SK-N-SH (cell line): ENCODE measurements around the gene TSC1. TPM values are rescaled to one million over a fixed set of nuclear protein-coding genes. Genes with fewer than 3 reads are reported as not detected.

Experiments used
- CTCF ChIA-PET: fragments of 300-600, 350-600 bp; formaldehyde crosslinking; extraction: SDS; loops from one replicate; lab custom pipeline; 2021; lab: Yijun Ruan, JAX
- POLR2A ChIA-PET: fragments of 350-600 bp; sonication (Branson Sonifier 250); formaldehyde crosslinking; extraction: SDS; loops from one replicate; lab custom pipeline; 2020; ENCODE audit warnings: antibody characterized with exemption, inconsistent platforms; lab: Yijun Ruan, JAX
- DNase-seq: peaks from one replicate; pipeline ENCODE4 v3.0.0; 2012
- H2AFZ ChIP-seq: fragments of 200-600 bp; sonication (generic); 2 replicates; pipeline ENCODE4 v1.8.1; 2016; ENCODE audit warnings: antibody characterized with exemption, mild to moderate bottlenecking, low read depth
- H3F3A ChIP-seq: fragments of 200-600 bp; sonication (generic); replicated peaks from 2 replicates; pipeline ENCODE3; 2016; ENCODE audit warnings: antibody characterized with exemption, mild to moderate bottlenecking; ENCODE audit not compliant: insufficient read depth
- H3K27ac ChIP-seq, 2 experiments: fragments of 200-500 bp in 1 of 2; fragments of 200-600 bp in 1 of 2; sonication (Bioruptor generic) in 1 of 2; sonication (generic), shearing (Covaris generic) in 1 of 2; 2 replicates each; pipeline versions ENCODE4 v1.5.1 to v1.6.1; 2014 to 2016; ENCODE audit warnings: low read depth in 2 of 2, inconsistent platforms in 1 of 2, low read length in 1 of 2, mild to moderate bottlenecking in 1 of 2, mixed read lengths in 1 of 2
- H3K27me3 ChIP-seq: fragments of 200-600 bp; sonication (generic), shearing (Covaris generic); 2 replicates; pipeline ENCODE4 v1.6.1; 2016; ENCODE audit warnings: mixed run types; ENCODE audit not compliant: insufficient read depth
- H3K36me3 ChIP-seq, 2 experiments: fragments of 200-500 bp in 1 of 2; fragments of 200-600 bp in 1 of 2; sonication (Bioruptor generic) in 1 of 2; sonication (generic) in 1 of 2; replicated peaks in 1 of 2; 2 replicates each; pipeline versions ENCODE3 to v1.5.1; 2014 to 2016; ENCODE audit warnings: low read length in 1 of 2, mild to moderate bottlenecking in 1 of 2; ENCODE audit not compliant: insufficient read depth in 2 of 2, control insufficient read depth in 1 of 2
- H3K4me1 ChIP-seq, 2 experiments: fragments of 200-500 bp in 1 of 2; fragments of 200-600 bp in 1 of 2; sonication (Bioruptor generic) in 1 of 2; sonication (generic), shearing (Covaris generic) in 1 of 2; 2 replicates each; pipeline versions ENCODE4 v1.5.1 to v1.6.1; 2014 to 2016; ENCODE audit warnings: low read depth in 1 of 2, low read length in 1 of 2, mixed run types in 1 of 2; ENCODE audit not compliant: insufficient read depth in 2 of 2, control insufficient read depth in 1 of 2
- H3K4me2 ChIP-seq: fragments of 200-600 bp; sonication (generic), shearing (Covaris generic); 2 replicates; pipeline ENCODE4 v1.6.1; 2017; ENCODE audit warnings: mixed run types
- H3K4me3 ChIP-seq, 2 experiments: fragments of 200-500 bp in 1 of 2; fragments of 200-600 bp in 1 of 2; sonication (Bioruptor generic) in 1 of 2; sonication (generic), shearing (Covaris generic) in 1 of 2; 2 replicates each; pipeline versions ENCODE4 v1.5.1 to v1.8.1; 2014 to 2016; ENCODE audit warnings: low read depth in 2 of 2, inconsistent platforms in 1 of 2, low read length in 1 of 2, mild to moderate bottlenecking in 1 of 2, mixed read lengths in 1 of 2, moderate library complexity in 1 of 2
- H3K79me2 ChIP-seq: fragments of 200-600 bp; sonication (generic); 2 replicates; pipeline ENCODE4 v1.8.1; 2017; ENCODE audit warnings: mild to moderate bottlenecking; ENCODE audit not compliant: insufficient read depth
- H3K9ac ChIP-seq: fragments of 200-600 bp; sonication (generic); 2 replicates; pipeline ENCODE4 v1.6.1; 2017; ENCODE audit warnings: mixed run types
- H3K9me2 ChIP-seq: fragments of 200-600 bp; sonication (generic); 2 replicates; pipeline ENCODE4 v1.6.1; 2017; ENCODE audit warnings: mixed run types
- H3K9me3 ChIP-seq: fragments of 200-600 bp; sonication (generic); 2 replicates; pipeline ENCODE4 v1.6.1; 2017; ENCODE audit warnings: mixed run types, mild to moderate bottlenecking, moderate library complexity
- H4K20me1 ChIP-seq: fragments of 200-600 bp; sonication (generic); 2 replicates; pipeline ENCODE4 v1.6.1; 2017; ENCODE audit warnings: mild to moderate bottlenecking, mixed run types; ENCODE audit not compliant: insufficient read depth
- CHD2 ChIP-seq: fragments of 150-350 bp; IDR thresholded peaks from 2 replicates; pipeline ENCODE4 v1.6.1; 2018; ENCODE audit warnings: low read length; ENCODE audit not compliant: partially characterized antibody
- ELF1 ChIP-seq: IDR thresholded peaks from 2 replicates; pipeline ENCODE4 v1.4.0; 2012
- EP300 ChIP-seq, 2 experiments: IDR thresholded peaks; 2 replicates each; pipeline versions ENCODE4 v1.4.0 to v1.6.1; 2012; ENCODE audit warnings: borderline replicate concordance in 1 of 2, low read depth in 1 of 2, low read length in 1 of 2
- EZH2phosphoT487 ChIP-seq: fragments of 200-600 bp; sonication (generic); IDR thresholded peaks from 2 replicates; pipeline ENCODE4 v1.6.1; 2017; ENCODE audit warnings: low read depth, mixed run types, mild to moderate bottlenecking, antibody characterized with exemption, moderate library complexity, borderline replicate concordance
- FOSL2 ChIP-seq: IDR thresholded peaks from 2 replicates; pipeline ENCODE4 v1.4.0; 2012; ENCODE audit warnings: low read depth, mild to moderate bottlenecking, moderate library complexity, borderline replicate concordance
- FOXJ3 ChIP-seq: sonication (generic); formaldehyde crosslinking; IDR thresholded peaks from 2 replicates; pipeline ENCODE4 v1.5.1; 2020; ENCODE audit warnings: mild to moderate bottlenecking, missing genetic modification reagents
- FOXM1 ChIP-seq: IDR thresholded peaks from 2 replicates; pipeline ENCODE4 v1.4.0; 2012; ENCODE audit warnings: low read depth, mild to moderate bottlenecking
- GABPA ChIP-seq: IDR thresholded peaks from 2 replicates; pipeline ENCODE4 v1.4.0; 2012; ENCODE audit warnings: low read depth, mild to moderate bottlenecking
- JUND ChIP-seq: IDR thresholded peaks from 2 replicates; pipeline ENCODE4 v1.4.0; 2012
- MEF2A ChIP-seq: IDR thresholded peaks from 2 replicates; pipeline ENCODE4 v1.4.0; 2012; ENCODE audit warnings: low read depth, borderline replicate concordance
- NFIC ChIP-seq: IDR thresholded peaks from 2 replicates; pipeline ENCODE4 v1.4.0; 2012; ENCODE audit warnings: borderline replicate concordance
- POLR2AphosphoS5 ChIP-seq: IDR thresholded peaks from 2 replicates; pipeline ENCODE4 v1.6.1; 2012; ENCODE audit warnings: low read depth, low read length
- RAD21 ChIP-seq: IDR thresholded peaks from 2 replicates; pipeline ENCODE4 v1.6.1; 2012; ENCODE audit warnings: mild to moderate bottlenecking, low read length
- RFX5 ChIP-seq: IDR thresholded peaks from 2 replicates; pipeline ENCODE4 v1.6.1; 2012; ENCODE audit warnings: mild to moderate bottlenecking, improper control_type of control experiment, low read length
- RXRA ChIP-seq: IDR thresholded peaks from 2 replicates; pipeline ENCODE4 v1.4.0; 2012; ENCODE audit warnings: low read depth, mild to moderate bottlenecking, borderline replicate concordance
- SIN3A ChIP-seq: IDR thresholded peaks from 2 replicates; pipeline ENCODE4 v1.6.1; 2012; ENCODE audit warnings: low read depth, mild to moderate bottlenecking, low read length, moderate library complexity, borderline replicate concordance
- SMC3 ChIP-seq: IDR thresholded peaks from 2 replicates; pipeline ENCODE4 v1.6.1; 2012; ENCODE audit warnings: low read depth, low read length, improper control_type of control experiment
- TAF1 ChIP-seq: IDR thresholded peaks from 2 replicates; pipeline ENCODE4 v1.6.1; 2012; ENCODE audit warnings: low read depth, mild to moderate bottlenecking, low read length, moderate library complexity, borderline replicate concordance
- TCF12 ChIP-seq: IDR thresholded peaks from 2 replicates; pipeline ENCODE4 v1.4.0; 2012
- WGBS: methylation state at CpG from one replicate; pipeline ENCODE4 v1.1.6; 2017; ENCODE audit warnings: low lambda C conversion rate; 5-methylcytosine and 5-hydroxymethylcytosine counted together
- polyA plus RNA-seq, 3 experiments: library from polyadenylated mRNA; depleted of rRNA; stranded (reverse); fragments of >200 nt; gene quantifications; 2 replicates each; pipeline ENCODE4 v1.2.3, GENCODE V29; 2012
- TF ChIP-seq, protein P1 (sequence below): fragments of 200-600 bp; sonication (generic); IDR thresholded peaks from 2 replicates; pipeline ENCODE4 v1.6.1; 2017; ENCODE audit warnings: antibody characterized with exemption, mild to moderate bottlenecking, moderate library complexity
- TF ChIP-seq, protein P2 (sequence below): fragments of 150-350 bp; IDR thresholded peaks from 2 replicates; pipeline ENCODE4 v1.6.1; 2017; ENCODE audit warnings: antibody characterized with exemption, low read length, low read depth, borderline replicate concordance
- TF ChIP-seq, protein P3 (sequence below): IDR thresholded peaks from 2 replicates; pipeline ENCODE4 v1.4.0; 2012; ENCODE audit warnings: low read depth, borderline replicate concordance

TSC1 gene
- polyA plus RNA-seq, 1 of the 3 experiments (the other 2 are of a cell fraction): 18.3 TPM

- Histone ChIP-seq H3K79me2 (peaks cover 9% of the 10 kb centered on the region), H3K27ac (no peak overlapping the region), H3K36me3 (no peaks in the 10 kb centered on the region), H3F3A (peaks cover 8% of the 10 kb centered on the region), H4K20me1 (no peaks in the 10 kb centered on the region), H3K27me3 (no peaks in the 10 kb centered on the region), H3K4me2 (no peak overlapping the region), H3K9me2 (no peaks in the 10 kb centered on the region), H3K4me1 (peaks cover 10 to 15% of the 10 kb centered on the region in 2 experiments), H2AFZ (no peak overlapping the region), H3K9me3 (no peaks in the 10 kb centered on the region), H3K4me3 (no peak overlapping the region), H3K9ac (no peak overlapping the region)
- DNase-seq: no peak
- TF ChIP-seq POLR2AphosphoS5 (no peak), FOXJ3 (CRISPR knock-in tag) (no peak), RFX5 (no peak), JUND (no peak), SIN3A (no peak), EZH2phosphoT487 (no peak), MEF2A (no peak), EP300 (IDR thresholded peaks at IDR 0.05; ENCODE audit: borderline replicate concordance in 1 of 2, low read depth in 1 of 2, low read length in 1 of 2) (no peak), TCF12 (no peak), RAD21 (no peak), TAF1 (no peak), CHD2 (no peak), FOXM1 (no peak), GABPA (no peak)
- TF ChIP-seq, protein P1, sequence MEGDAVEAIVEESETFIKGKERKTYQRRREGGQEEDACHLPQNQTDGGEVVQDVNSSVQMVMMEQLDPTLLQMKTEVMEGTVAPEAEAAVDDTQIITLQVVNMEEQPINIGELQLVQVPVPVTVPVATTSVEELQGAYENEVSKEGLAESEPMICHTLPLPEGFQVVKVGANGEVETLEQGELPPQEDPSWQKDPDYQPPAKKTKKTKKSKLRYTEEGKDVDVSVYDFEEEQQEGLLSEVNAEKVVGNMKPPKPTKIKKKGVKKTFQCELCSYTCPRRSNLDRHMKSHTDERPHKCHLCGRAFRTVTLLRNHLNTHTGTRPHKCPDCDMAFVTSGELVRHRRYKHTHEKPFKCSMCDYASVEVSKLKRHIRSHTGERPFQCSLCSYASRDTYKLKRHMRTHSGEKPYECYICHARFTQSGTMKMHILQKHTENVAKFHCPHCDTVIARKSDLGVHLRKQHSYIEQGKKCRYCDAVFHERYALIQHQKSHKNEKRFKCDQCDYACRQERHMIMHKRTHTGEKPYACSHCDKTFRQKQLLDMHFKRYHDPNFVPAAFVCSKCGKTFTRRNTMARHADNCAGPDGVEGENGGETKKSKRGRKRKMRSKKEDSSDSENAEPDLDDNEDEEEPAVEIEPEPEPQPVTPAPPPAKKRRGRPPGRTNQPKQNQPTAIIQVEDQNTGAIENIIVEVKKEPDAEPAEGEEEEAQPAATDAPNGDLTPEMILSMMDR: no peak
- TF ChIP-seq, protein P2, sequence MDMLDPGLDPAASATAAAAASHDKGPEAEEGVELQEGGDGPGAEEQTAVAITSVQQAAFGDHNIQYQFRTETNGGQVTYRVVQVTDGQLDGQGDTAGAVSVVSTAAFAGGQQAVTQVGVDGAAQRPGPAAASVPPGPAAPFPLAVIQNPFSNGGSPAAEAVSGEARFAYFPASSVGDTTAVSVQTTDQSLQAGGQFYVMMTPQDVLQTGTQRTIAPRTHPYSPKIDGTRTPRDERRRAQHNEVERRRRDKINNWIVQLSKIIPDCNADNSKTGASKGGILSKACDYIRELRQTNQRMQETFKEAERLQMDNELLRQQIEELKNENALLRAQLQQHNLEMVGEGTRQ: no peak
- ChIA-PET POLR2A (no interaction called here), CTCF (interaction anchor here (1.1 to 1.2 kb wide), 2 partner anchors 23 to 47 kb away, joined by 3 to 6 read pairs; no protein-coding TSS in a partner anchor)
- 85% methylated on average over 18 of the region's 18 CpGs for WGBS
Measured at GRCh38 chr9:132948482-132949050, 4.2 kb upstream of the TSC1 start.

GRCh38 chr9:132947756-132948155, 3.3 kb upstream of the TSC1 start:
- Histone ChIP-seq H3K4me3 (no peak overlapping the region), H3K27ac (no peak overlapping the region), H3K9me2 (no peaks in the 10 kb centered on the region), H4K20me1 (no peaks in the 10 kb centered on the region), H3K9me3 (no peaks in the 10 kb centered on the region), H2AFZ (no peak overlapping the region), H3K4me1 (peaks cover 15 to 23% of the 10 kb centered on the region in 2 experiments), H3K79me2 (peaks cover 17% of the 10 kb centered on the region), H3K27me3 (no peaks in the 10 kb centered on the region), H3K9ac (no peak overlapping the region), H3K4me2 (no peak overlapping the region), H3F3A (peaks cover 8% of the 10 kb centered on the region), H3K36me3 (no peaks in the 10 kb centered on the region)
- CTCF ChIA-PET: interaction anchor here (0.8 to 1.2 kb wide), 4 partner anchors 24 to 46 kb away, joined by 3 to 6 read pairs (median 3); partner anchors contain the start of gene GFI1B
- 89% methylated on average over 8 of the region's 8 CpGs for WGBS
- POLR2A ChIA-PET: no interaction called here
- no peak for DNase-seq
- no peak for TF ChIP-seq TAF1
- TF ChIP-seq SIN3A: no peak
- TF ChIP-seq EP300 (IDR thresholded peaks at IDR 0.05; ENCODE audit: borderline replicate concordance in 1 of 2, low read depth in 1 of 2, low read length in 1 of 2): no peak
- TF ChIP-seq GABPA: no peak
- TF ChIP-seq, protein P3, sequence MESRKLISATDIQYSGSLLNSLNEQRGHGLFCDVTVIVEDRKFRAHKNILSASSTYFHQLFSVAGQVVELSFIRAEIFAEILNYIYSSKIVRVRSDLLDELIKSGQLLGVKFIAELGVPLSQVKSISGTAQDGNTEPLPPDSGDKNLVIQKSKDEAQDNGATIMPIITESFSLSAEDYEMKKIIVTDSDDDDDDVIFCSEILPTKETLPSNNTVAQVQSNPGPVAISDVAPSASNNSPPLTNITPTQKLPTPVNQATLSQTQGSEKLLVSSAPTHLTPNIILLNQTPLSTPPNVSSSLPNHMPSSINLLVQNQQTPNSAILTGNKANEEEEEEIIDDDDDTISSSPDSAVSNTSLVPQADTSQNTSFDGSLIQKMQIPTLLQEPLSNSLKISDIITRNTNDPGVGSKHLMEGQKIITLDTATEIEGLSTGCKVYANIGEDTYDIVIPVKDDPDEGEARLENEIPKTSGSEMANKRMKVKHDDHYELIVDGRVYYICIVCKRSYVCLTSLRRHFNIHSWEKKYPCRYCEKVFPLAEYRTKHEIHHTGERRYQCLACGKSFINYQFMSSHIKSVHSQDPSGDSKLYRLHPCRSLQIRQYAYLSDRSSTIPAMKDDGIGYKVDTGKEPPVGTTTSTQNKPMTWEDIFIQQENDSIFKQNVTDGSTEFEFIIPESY: no peak
- no peak for TF ChIP-seq MEF2A
- TF ChIP-seq, protein P2: no peak
- TF ChIP-seq ELF1: no peak
- TF ChIP-seq SMC3: no peak
- TF ChIP-seq NFIC: no peak
- TF ChIP-seq RXRA: no peak
- TF ChIP-seq FOSL2: no peak
- no peak for TF ChIP-seq EZH2phosphoT487
